ENCODE results near the gene GPRIN3.

GPRIN3 gene

DNA sequence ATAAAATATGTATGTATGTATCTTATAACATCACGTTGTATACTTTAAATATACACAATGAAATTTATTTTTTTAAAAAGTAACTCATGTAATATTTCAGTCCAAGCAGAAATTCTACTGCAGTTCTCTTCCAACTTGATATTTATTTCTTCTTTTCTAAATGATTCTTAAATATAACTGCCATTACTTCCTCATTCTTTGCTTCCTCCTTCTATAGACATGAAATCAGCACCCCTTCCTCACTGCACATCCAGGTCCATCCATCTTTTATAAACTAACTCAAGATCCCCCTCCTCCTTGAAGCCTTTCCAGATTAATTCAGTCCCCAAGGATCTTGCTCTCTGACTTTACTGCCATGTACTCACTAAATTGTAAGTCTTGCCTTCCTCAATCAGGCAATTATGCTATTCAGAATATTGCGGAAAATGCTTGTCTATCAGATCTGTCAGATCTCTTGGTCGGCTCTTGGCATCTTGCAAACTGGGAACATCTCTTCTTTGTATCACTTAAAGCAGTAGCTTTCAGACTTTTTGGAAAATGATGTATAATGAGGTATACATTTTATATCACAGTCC lies 3.7 kb downstream of the GPRIN3 start:
- peak overlapping the region; percentile 87 for H3K27ac ChIP-seq (ENCODE audit: insufficient read depth, low read length, poor library complexity, severe bottlenecking)
- peak overlapping the region; percentile 33 for H3K4me3 ChIP-seq (ENCODE audit: insufficient read depth, low read depth, low read length, poor library complexity, severe bottlenecking)
- no peak for DNase-seq
- H3K27me3 ChIP-seq (replicated peaks; ENCODE audit: control insufficient read depth, insufficient read depth, low read length, poor library complexity, severe bottlenecking) = no peaks in the 10 kb centered on the region
- no peaks in the 10 kb centered on the region for H3K9me3 ChIP-seq (ENCODE audit: control insufficient read depth, low read length)
- no peaks in the 10 kb centered on the region for H3K36me3 ChIP-seq (ENCODE audit: control insufficient read depth, insufficient read depth, low read length)
- peaks cover 51% of the 10 kb centered on the region for H3K4me1 ChIP-seq (ENCODE audit: control insufficient read depth, insufficient read depth, low read length, poor library complexity, severe bottlenecking)

DNA sequence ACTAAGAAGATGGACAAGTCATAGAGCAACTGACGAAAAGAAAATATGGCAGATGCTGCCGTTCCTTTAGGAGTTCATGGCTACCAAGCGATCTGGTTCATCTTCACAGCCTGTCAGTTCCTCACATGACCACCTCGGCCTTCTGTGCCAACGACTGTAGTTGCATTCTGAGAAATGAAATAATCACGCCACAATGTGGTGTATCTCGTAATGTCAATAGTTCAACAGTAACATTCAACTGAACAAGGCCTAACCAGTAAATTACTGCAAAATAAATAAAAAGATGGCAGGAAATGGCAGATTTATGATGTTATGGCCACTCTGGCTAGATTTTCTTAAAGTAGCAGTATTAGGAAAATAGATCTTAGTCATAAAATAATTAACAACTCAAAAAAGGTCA lies 4.4 kb downstream of the GPRIN3 start:
- Histone ChIP-seq H3K4me3 (ENCODE audit: insufficient read depth, low read depth, low read length, poor library complexity, severe bottlenecking) (peak overlapping the region; percentile 27), H3K27ac (ENCODE audit: insufficient read depth, low read length, poor library complexity, severe bottlenecking) (peak overlapping the region; percentile 78), H3K27me3 (replicated peaks; ENCODE audit: control insufficient read depth, insufficient read depth, low read length, poor library complexity, severe bottlenecking) (no peaks in the 10 kb centered on the region), H3K4me1 (ENCODE audit: control insufficient read depth, insufficient read depth, low read length, poor library complexity, severe bottlenecking) (peaks cover 51% of the 10 kb centered on the region), H3K9me3 (ENCODE audit: control insufficient read depth, low read length) (no peaks in the 10 kb centered on the region), H3K36me3 (ENCODE audit: control insufficient read depth, insufficient read depth, low read length) (no peaks in the 10 kb centered on the region)
- DNase-seq = peak in 2 of 3 donors; percentile 51 to 58

- no peaks in the 10 kb centered on the region for H3K9me3 ChIP-seq (ENCODE audit: control insufficient read depth, low read length)
- H3K27me3 ChIP-seq (replicated peaks; ENCODE audit: control insufficient read depth, insufficient read depth, low read length, poor library complexity, severe bottlenecking) = no peaks in the 10 kb centered on the region
- peaks cover 60% of the 10 kb centered on the region for H3K4me1 ChIP-seq (ENCODE audit: control insufficient read depth, insufficient read depth, low read length, poor library complexity, severe bottlenecking)
- H3K27ac ChIP-seq (ENCODE audit: insufficient read depth, low read length, poor library complexity, severe bottlenecking) = peak overlapping the region; percentile 78
- H3K36me3 ChIP-seq (ENCODE audit: control insufficient read depth, insufficient read depth, low read length) = no peaks in the 10 kb centered on the region
- DNase-seq = no peak
- peak overlapping the region; percentile 16 for H3K4me3 ChIP-seq (ENCODE audit: insufficient read depth, low read depth, low read length, poor library complexity, severe bottlenecking)
These were observed 5.7 kb downstream of the GPRIN3 start for GRCh38 chr4:89301902-89302301.

DNA sequence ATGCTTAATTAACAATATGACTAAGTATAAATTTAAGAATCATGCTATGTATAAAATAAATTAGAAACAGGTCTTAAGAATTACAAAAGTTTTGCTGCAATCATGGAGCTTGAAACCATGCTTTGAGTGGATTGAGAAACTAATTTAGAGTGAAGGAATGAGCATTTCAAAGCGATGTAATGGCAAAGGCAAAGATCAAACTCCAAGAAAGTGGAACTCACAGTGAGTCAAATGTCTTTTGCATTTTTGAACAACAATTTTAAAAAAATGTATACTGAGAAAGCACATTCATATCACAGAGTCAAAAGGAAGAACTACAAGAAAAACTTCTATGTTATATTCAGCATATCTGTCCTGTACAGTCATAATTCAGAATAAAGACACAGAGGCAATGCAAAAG lies 6.6 kb downstream of the GPRIN3 start:
- H3K36me3 ChIP-seq (ENCODE audit: control insufficient read depth, insufficient read depth, low read length) = no peaks in the 10 kb centered on the region
- H3K27ac ChIP-seq (ENCODE audit: insufficient read depth, low read length, poor library complexity, severe bottlenecking) = peak overlapping the region; percentile 78
- peaks cover 69% of the 10 kb centered on the region for H3K4me1 ChIP-seq (ENCODE audit: control insufficient read depth, insufficient read depth, low read length, poor library complexity, severe bottlenecking)
- DNase-seq = no peak
- no peaks in the 10 kb centered on the region for H3K27me3 ChIP-seq (replicated peaks; ENCODE audit: control insufficient read depth, insufficient read depth, low read length, poor library complexity, severe bottlenecking)
- no peaks in the 10 kb centered on the region for H3K9me3 ChIP-seq (ENCODE audit: control insufficient read depth, low read length)
- peak overlapping the region; percentile 7 for H3K4me3 ChIP-seq (ENCODE audit: insufficient read depth, low read depth, low read length, poor library complexity, severe bottlenecking)

DNA sequence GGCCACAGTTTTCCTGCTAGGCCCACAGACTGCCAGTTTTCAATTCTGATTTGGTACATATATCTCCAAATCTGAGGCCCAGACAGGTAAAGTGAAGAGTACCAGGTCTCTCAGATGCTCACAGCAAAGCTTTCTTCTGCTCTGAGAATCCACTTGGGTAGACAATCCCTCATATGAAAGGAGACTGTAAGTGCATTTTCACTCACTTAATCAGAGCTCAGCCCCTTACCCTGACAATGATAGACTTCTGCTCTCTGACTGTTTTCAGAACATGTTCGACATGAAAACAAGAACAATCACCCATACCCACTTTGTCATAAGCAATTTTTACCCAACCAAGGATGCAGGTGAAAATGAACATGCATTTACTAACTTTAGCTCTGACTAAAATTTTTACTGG lies 7.1 kb downstream of the GPRIN3 start:
- H3K9me3 ChIP-seq (ENCODE audit: control insufficient read depth, low read length) = no peaks in the 10 kb centered on the region
- peak overlapping the region; percentile 78 for H3K27ac ChIP-seq (ENCODE audit: insufficient read depth, low read length, poor library complexity, severe bottlenecking)
- no peaks in the 10 kb centered on the region for H3K27me3 ChIP-seq (replicated peaks; ENCODE audit: control insufficient read depth, insufficient read depth, low read length, poor library complexity, severe bottlenecking)
- H3K4me3 ChIP-seq (ENCODE audit: insufficient read depth, low read depth, low read length, poor library complexity, severe bottlenecking) = peak overlapping the region; percentile 55
- DNase-seq = no peak
- H3K4me1 ChIP-seq (ENCODE audit: control insufficient read depth, insufficient read depth, low read length, poor library complexity, severe bottlenecking) = peaks cover 74% of the 10 kb centered on the region
- no peaks in the 10 kb centered on the region for H3K36me3 ChIP-seq (ENCODE audit: control insufficient read depth, insufficient read depth, low read length)

- DNase-seq = no peak
- Histone ChIP-seq H3K4me1 (ENCODE audit: control insufficient read depth, insufficient read depth, low read length, poor library complexity, severe bottlenecking) (peaks cover 78% of the 10 kb centered on the region), H3K36me3 (ENCODE audit: control insufficient read depth, insufficient read depth, low read length) (no peaks in the 10 kb centered on the region), H3K9me3 (ENCODE audit: control insufficient read depth, low read length) (no peaks in the 10 kb centered on the region), H3K4me3 (ENCODE audit: insufficient read depth, low read depth, low read length, poor library complexity, severe bottlenecking) (peak overlapping the region; percentile 55), H3K27ac (ENCODE audit: insufficient read depth, low read length, poor library complexity, severe bottlenecking) (peak overlapping the region; percentile 78), H3K27me3 (replicated peaks; ENCODE audit: control insufficient read depth, insufficient read depth, low read length, poor library complexity, severe bottlenecking) (no peaks in the 10 kb centered on the region)
These were observed 7.5 kb downstream of the GPRIN3 start for GRCh38 chr4:89300060-89300459.

GRCh38 chr4:89299153-89299791 lies 8.3 kb downstream of the GPRIN3 start:
- H3K27me3 ChIP-seq (replicated peaks; ENCODE audit: control insufficient read depth, insufficient read depth, low read length, poor library complexity, severe bottlenecking) = no peaks in the 10 kb centered on the region
- peaks cover 75% of the 10 kb centered on the region for H3K4me1 ChIP-seq (ENCODE audit: control insufficient read depth, insufficient read depth, low read length, poor library complexity, severe bottlenecking)
- peak overlapping the region; percentile 55 for H3K4me3 ChIP-seq (ENCODE audit: insufficient read depth, low read depth, low read length, poor library complexity, severe bottlenecking)
- no peak for DNase-seq
- H3K9me3 ChIP-seq (ENCODE audit: control insufficient read depth, low read length) = no peaks in the 10 kb centered on the region
- H3K36me3 ChIP-seq (ENCODE audit: control insufficient read depth, insufficient read depth, low read length) = no peaks in the 10 kb centered on the region
- peak overlapping the region; percentile 78 for H3K27ac ChIP-seq (ENCODE audit: insufficient read depth, low read length, poor library complexity, severe bottlenecking)

- H3K4me1 ChIP-seq (ENCODE audit: control insufficient read depth, insufficient read depth, low read length, poor library complexity, severe bottlenecking) = peaks cover 74% of the 10 kb centered on the region
- no peak for DNase-seq
- H3K4me3 ChIP-seq (ENCODE audit: insufficient read depth, low read depth, low read length, poor library complexity, severe bottlenecking) = peak overlapping the region; percentile 55
- H3K27ac ChIP-seq (ENCODE audit: insufficient read depth, low read length, poor library complexity, severe bottlenecking) = peak overlapping the region; percentile 78
- H3K36me3 ChIP-seq (ENCODE audit: control insufficient read depth, insufficient read depth, low read length) = no peaks in the 10 kb centered on the region
- H3K9me3 ChIP-seq (ENCODE audit: control insufficient read depth, low read length) = no peaks in the 10 kb centered on the region
- no peaks in the 10 kb centered on the region for H3K27me3 ChIP-seq (replicated peaks; ENCODE audit: control insufficient read depth, insufficient read depth, low read length, poor library complexity, severe bottlenecking)
These were observed 8.8 kb downstream of the GPRIN3 start for GRCh38 chr4:89298788-89299152.

GRCh38 chr4:89298155-89298554 lies 9.4 kb downstream of the GPRIN3 start:
- H3K4me3 ChIP-seq (ENCODE audit: insufficient read depth, low read depth, low read length, poor library complexity, severe bottlenecking) = peak overlapping the region; percentile 55
- H3K4me1 ChIP-seq (ENCODE audit: control insufficient read depth, insufficient read depth, low read length, poor library complexity, severe bottlenecking) = peaks cover 80% of the 10 kb centered on the region
- no peaks in the 10 kb centered on the region for H3K27me3 ChIP-seq (replicated peaks; ENCODE audit: control insufficient read depth, insufficient read depth, low read length, poor library complexity, severe bottlenecking)
- no peaks in the 10 kb centered on the region for H3K9me3 ChIP-seq (ENCODE audit: control insufficient read depth, low read length)
- no peaks in the 10 kb centered on the region for H3K36me3 ChIP-seq (ENCODE audit: control insufficient read depth, insufficient read depth, low read length)
- DNase-seq = peak in 2 of 3 donors; percentile 39 to 57
- H3K27ac ChIP-seq (ENCODE audit: insufficient read depth, low read length, poor library complexity, severe bottlenecking) = peak overlapping the region; percentile 78

DNA sequence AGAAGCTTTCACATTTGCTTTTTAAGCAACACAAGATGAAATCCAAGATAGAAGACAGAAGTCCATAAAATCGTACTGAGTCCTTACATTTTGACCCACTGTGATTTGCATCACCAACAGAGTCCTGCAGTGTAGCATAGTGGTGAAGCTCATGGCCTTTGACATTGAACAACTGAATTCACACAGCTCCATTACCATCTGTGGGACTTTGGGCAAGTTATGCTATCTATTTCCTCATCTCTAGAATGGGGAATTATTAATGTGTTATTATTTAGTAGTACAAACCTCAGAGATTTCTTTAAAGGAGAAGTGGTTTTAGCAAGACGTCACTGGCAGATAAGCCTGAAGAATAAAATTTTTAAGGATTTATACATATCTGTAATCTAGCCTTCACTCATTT lies 10.7 kb downstream of the GPRIN3 start:
- no peaks in the 10 kb centered on the region for H3K36me3 ChIP-seq (ENCODE audit: control insufficient read depth, insufficient read depth, low read length)
- peaks cover 78% of the 10 kb centered on the region for H3K4me1 ChIP-seq (ENCODE audit: control insufficient read depth, insufficient read depth, low read length, poor library complexity, severe bottlenecking)
- H3K27me3 ChIP-seq (replicated peaks; ENCODE audit: control insufficient read depth, insufficient read depth, low read length, poor library complexity, severe bottlenecking) = no peaks in the 10 kb centered on the region
- no peaks in the 10 kb centered on the region for H3K9me3 ChIP-seq (ENCODE audit: control insufficient read depth, low read length)
- no peak overlapping the region for H3K4me3 ChIP-seq (ENCODE audit: insufficient read depth, low read depth, low read length, poor library complexity, severe bottlenecking)
- no peak for DNase-seq
- peak overlapping the region; percentile 78 for H3K27ac ChIP-seq (ENCODE audit: insufficient read depth, low read length, poor library complexity, severe bottlenecking)

Measured in effector memory CD4-positive, alpha-beta T cell (primary cell).